ENCODE results near the gene TFEC. TPM values are rescaled to one million over a fixed set of nuclear protein-coding genes. Genes with fewer than 3 reads are reported as not detected.

TFEC gene
- total RNA-seq, 1 donor from 2014 or later: 13.2 TPM

DNA sequence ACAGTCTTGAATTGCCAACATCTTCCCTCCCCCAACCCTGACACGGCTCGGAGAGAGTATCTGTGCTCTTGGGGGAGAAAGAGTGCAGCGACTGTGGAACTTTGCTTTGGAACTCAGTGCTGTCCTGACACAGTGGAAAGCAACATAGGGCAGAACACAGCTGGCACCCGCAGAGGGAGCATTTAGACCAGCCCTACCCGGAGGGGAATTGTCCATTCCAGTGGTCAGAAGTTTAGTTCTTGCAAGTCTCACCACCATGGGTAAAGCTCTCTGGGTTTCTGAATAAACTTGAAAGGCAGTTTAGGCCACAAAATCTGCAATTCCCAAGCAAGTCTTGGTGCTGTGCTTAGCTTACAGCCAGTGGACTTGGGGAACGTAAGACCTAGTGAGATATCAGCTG lies 34.9 kb downstream of the TFEC start:
- no peak for DNase-seq (ENCODE audit: low read depth, low spot score)

DNA sequence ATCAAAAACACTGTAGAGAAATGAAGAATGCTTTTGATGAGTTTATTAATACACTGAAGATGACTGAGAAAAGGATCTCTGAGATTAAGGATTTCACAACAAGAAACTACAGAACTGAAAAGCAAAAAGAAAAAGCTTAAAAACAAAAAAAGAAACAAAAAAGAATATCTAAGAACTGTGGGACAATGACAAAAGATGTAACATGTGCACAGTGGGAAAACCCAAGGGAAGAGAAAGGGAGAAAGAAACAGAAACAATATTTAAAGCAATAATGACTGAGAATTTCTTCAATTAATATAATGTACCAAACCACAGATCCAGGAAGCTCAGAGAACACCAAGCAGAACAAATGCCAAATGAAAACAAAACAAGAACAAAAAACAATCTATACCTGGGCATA lies 42.2 kb downstream of the TFEC start:
- no peak for DNase-seq (ENCODE audit: low read depth, low spot score)

DNA sequence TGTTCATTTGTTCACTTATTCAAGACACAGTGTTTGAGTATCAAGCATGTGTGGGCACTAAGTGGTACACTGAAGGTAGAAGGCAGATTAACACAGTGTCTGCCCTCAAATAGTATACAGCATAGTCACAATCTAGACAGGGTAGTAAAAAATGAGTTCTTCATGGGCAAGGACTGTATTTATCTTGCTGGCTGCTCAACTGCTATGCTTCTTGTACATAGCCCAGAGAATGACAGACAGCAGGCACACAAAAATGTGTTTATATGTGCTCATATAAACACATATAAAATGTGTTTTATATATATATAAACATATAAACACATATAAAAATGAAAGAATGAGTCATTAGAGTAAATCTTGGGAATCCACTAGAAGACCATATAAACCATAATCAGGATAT lies 43.1 kb downstream of the TFEC start:
- no peak for DNase-seq (ENCODE audit: low read depth, low spot score)

DNA sequence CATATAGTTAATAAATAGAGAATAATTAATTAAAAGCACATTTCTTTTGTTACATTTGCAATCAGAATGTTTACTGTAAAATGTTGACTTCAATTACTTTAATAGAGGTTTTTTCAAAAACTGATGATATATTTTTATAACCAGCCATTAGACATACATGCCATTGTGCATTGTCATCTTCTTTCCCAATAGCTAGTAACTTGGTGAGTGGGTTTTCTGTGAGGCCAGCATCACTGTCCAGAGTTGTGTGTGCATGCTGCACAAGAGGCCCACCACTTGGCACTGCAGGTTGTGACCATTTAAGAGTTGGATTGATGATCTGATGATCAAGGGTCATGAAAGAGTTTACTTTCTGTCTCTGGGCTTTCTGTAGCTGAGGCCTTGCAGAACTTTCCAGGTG lies 46.5 kb downstream of the TFEC start:
- DNase-seq (ENCODE audit: low read depth, low spot score): no peak

DNA sequence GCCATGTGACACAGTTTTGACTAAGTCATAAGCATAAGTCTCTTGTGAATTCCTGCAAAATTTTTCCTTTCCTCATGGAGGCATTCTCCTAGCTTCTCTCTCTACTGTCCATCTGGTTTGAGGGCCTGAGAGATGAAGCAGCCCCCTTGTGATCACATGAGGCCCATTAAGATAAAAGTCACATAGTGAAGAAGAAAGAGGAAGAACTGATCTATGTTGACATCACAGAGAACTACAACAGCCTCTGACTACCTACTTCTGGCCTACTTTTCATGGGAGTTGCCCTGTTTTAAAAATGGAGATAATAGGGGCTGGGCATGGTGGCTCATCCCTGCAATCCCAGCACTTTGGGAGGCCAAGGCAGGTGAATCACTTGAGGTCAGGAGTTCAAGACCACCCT lies 50.4 kb downstream of the TFEC start:
- no peak for DNase-seq (ENCODE audit: low read depth, low spot score)

DNA sequence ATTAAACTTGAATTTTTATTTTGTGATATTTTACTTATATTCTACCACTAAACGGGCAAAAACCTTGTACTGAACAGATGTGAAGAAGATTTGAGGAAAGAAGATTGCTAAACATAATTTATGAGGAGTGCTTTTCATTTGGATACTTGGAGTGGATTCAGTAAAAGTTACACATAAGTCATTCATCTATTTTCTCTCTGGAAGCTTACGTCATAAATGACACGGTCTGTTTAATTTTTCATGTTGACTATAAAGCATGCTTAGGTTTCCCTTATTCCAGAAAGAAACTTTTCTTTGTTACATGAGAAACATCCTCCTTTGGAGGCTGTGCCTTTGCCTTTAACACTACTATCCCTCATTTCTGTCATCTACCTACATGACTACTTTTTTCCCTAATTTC lies 53.9 kb downstream of the TFEC start:
- no peak for DNase-seq (ENCODE audit: low read depth, low spot score)

DNA sequence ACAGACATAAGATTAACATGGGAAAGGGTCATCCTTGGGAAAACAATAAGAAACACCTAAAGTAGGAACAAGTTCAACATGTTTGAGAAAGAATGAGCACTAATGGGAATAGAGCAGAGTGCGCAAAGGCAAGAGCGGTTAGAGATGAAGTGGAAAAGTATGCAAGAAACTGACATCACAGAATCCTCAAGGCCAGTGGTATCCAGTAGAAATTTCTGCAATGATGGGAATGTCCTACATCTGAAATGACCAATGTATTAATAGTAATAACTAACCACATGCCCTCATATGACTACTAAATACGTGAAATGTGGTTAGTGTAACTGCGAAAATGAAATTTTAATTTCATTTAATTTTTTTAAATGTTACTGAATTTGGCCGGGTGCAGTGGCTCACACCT lies 54.8 kb downstream of the TFEC start:
- no peak for DNase-seq (ENCODE audit: low read depth, low spot score)

DNA sequence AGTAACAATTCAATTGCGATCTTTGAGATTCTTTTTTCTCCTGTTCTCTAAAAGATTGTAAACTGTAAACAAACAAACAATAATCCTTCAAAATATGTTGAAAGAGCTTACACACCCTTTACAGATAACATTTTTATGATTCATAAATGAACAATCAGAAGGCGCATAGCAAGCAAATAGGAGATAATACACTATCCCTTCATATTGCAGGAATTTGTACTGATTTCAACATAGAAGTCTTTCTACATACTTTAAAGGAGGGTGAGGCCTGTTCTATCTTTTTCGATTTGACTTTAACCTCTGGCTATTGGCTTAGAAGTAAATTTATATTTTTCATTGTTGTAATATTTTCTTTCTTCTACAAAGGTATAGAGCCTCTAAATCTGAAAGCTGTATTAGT lies 57.2 kb downstream of the TFEC start:
- no peak for DNase-seq (ENCODE audit: low read depth, low spot score)

DNA sequence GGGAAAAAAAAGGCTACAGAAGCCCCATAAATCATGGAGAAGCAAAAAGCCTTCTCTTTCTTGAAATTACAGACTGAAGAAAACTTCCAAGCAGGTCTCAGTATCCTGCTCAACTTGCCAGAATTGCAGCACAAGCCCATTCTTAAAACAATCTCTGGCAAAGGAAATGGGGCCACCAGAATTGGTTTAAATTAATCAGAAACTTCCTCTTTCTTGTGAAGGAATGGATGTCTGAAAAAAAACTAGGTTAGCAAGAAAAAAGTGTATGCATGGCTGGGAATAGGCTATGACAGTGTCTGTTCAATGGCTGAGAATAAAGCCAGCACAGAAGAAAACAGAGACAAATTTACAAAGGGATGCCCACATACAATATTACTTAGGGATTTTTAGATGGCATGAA lies 59.1 kb downstream of the TFEC start:
- no peak for DNase-seq (ENCODE audit: low read depth, low spot score)

DNA sequence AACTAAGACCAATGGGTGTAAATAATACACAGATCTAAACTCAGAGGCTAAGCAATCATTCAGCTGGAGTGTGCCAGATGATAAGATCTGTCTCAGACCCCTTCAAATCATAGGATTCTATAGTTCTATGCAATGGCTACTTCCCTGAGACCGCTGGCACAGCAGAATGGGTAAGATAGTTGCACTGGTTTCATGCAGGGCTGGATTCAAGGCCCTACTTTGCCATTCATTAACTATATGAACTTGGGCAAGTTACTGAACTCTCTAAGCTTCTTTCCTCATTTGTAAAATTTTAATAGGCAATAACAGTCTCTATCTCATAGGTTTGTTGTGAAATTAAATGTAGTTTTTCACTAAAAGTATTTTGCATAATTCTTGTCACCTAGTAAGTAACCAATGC lies 62.0 kb downstream of the TFEC start:
- DNase-seq (ENCODE audit: low read depth, low spot score): no peak

DNA sequence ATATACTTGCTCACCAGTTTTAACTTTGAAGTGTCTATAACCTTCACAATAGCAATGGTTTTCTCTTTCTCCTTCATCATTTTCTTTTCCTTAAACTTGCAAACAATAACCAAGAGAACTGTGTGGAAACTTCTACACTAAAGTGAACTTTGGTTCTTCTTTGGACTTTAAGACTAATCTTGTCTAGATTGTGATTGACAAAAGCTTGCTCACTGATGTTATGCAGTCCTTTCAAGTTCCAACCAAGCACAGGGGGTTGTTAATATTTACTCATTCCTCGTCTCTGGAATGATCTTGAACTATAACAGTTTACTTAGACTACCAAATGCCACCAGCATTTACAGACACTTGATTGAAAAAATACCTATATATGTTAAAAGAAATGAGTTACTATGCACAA lies 62.4 kb downstream of the TFEC start:
- no peak for DNase-seq (ENCODE audit: low read depth, low spot score)

DNA sequence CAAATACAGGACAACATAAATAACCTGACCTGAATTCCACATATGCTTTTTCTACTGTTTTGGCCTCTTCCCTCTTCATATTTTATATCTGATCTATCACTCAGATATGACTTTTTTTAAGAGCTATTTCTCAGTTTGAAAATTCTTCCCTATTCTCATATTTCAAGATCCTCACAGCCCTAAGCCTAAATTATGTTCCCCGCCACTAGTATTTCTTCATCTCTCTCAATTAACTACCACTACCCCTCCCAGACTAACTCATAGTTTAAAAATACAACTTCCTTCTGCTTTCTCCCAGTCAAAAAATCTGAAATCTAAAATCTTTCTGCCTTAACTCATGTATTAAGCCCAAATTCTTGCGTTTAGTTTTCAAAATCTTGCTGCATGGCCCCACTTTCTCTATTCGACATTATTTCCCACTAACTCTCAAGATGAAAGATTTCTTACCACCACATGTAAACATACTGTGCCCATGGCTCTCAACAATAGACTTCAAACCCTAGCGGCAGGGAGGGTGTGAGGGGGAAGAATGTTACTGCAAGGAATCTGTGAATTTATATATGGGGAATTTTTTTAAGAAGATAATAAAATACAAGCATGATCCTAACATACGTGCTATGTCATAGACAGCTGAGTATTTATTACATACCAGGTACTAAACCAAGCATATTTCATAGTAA lies 64.6 kb downstream of the TFEC start:
- DNase-seq (ENCODE audit: low read depth, low spot score): no peak

DNA sequence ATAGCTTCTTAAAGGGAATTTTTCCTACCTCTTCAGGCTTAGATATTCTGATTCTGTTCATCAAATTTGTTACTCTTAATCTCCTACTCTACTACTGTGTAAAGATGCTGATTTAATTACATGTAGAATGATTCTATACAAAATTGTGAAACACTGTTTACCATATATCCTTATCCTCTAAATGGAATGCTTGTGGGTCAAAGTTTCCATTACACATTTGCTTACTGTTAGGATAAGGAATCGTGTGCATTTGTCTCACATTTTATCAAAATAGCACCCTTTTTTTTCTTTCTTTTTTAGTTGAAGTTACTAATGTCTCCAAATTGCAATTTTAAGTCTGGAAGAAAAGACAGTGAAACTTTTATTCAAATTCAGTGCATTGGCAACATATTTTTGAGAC lies 65.3 kb downstream of the TFEC start:
- no peak for DNase-seq (ENCODE audit: low read depth, low spot score)

DNA sequence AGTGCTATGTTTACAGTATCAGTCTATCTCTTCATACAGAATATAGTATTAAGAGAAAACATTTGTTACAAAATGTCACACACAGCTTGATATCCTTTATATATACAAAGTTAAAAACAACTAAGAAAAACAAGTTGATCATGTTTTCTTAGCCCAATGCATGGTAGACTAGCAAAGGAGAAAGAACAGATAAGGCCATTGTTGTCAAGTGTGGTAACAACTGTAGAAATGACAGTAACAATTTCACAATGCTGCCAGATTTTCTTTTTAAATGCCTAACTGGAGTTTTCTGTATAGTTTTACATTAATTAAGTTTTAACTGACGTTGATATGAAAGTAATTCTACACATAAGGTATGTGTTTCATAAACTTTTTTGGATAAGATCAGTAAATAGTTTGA lies 65.8 kb downstream of the TFEC start:
- DNase-seq (ENCODE audit: low read depth, low spot score): no peak

DNA sequence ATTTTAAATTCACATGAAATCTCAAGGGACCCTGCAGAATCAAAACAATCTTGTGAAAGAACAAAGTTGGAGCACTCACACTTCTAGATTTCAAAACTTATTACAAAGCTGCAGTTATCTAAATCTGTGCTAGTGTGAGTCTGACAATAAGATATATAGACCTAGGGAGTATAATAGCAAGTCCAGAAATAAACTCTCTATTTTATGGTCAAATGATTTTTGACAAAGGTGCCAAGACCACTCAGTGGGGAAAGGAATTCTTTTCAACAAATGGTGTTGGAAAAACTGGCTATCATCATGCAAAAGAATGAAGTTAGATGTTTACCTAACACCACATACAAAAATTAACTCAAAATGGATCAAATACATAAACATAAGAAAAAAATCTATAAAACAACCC lies 68.2 kb downstream of the TFEC start:
- DNase-seq (ENCODE audit: low read depth, low spot score): no peak

DNA sequence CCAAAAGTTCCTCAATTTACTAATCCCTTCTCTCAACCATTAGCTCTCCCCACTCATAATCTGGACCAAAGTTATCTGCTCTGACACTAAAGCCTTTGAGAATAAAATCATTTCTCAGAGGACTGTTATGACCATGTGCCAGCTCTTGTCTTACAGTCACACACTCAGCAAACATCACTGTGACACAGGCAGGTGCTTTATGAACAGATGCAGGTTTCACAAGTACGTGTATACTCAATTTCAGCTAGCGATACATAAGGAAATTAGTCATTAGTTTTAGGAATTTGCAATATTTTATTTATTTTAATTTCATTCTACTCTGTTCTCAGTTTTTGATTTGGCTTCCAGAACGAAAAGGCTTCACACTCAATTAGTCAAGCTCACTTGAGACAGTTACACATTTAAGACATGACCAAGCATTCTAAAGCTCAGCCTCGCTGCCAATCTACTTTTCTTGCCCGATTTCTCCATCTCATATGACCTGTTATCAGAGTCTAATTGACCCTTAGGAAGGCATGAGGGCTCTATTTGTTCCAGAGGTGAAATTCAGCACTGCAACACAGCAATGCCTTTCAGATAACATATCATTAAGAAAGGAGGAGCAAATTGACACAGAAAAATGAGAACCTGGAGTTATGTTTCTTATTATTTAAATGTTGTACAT lies 76.8 kb downstream of the TFEC start:
- no peak for DNase-seq (ENCODE audit: low read depth, low spot score)

DNA sequence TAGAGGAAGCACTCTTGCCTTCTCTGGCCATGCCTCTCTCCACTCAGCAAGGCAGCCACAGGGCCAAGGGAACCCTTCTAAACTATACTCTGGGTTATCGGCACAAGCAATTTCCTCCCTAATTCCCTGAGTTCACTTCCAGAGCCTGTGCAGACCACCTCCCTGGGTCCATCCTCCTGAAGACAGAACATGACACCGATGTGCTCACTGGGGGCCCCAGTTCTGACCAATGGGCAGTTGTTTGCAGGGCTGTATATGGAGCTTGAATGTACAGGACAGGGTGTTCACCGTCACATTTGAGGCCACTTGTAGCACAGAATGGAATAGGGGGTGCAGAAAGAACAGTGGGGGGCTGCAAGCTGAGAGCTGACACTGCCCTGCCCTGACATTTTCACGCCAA lies 77.7 kb downstream of the TFEC start:
- DNase-seq (ENCODE audit: low read depth, low spot score): no peak

DNA sequence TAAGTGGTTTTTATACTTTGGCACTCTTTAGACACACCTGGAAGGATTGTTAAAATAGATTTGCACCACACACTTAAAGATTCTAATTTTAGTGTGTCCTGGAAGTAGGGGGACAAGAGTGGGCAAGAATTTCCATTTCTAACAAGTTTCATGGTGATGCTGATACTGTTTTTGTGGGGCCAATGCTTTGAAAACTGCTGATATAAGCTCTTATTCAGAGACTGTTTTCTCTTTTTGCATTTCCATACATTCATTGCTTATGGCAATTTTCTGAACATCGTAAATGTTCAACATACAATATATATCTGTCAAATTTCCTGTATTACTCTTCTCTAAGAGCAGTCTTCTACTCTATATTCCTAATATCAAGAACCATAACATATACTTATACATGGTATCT lies 79.0 kb downstream of the TFEC start:
- no peak for DNase-seq (ENCODE audit: low read depth, low spot score)

DNA sequence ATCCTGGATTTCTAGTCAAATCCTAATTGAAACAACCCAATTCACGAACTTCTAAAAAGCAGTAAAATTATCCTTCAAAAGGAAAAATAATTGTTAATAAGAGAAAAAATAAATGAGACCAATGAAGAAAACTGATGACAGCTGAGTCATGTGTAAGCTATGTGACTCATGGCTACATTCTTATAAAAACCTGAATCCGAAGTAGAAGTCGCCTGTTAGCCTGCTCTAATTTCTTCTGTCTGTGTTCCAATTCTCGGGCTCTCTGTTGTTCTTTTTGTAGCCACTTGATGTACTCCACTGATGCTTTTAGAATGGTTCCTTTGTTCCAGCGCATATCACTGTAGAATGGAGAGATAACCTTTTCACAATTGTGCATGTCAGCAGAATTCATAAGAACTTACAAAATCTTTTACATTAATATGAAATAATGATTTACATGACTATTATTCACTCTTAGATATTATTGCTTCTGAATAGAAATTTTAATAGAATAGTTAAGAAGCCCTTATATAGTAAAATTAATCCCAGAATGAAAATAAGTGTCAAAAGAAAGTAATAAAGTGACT lies 88.8 kb downstream of the TFEC start:
- DNase-seq (ENCODE audit: low read depth, low spot score): peak; percentile 22

DNA sequence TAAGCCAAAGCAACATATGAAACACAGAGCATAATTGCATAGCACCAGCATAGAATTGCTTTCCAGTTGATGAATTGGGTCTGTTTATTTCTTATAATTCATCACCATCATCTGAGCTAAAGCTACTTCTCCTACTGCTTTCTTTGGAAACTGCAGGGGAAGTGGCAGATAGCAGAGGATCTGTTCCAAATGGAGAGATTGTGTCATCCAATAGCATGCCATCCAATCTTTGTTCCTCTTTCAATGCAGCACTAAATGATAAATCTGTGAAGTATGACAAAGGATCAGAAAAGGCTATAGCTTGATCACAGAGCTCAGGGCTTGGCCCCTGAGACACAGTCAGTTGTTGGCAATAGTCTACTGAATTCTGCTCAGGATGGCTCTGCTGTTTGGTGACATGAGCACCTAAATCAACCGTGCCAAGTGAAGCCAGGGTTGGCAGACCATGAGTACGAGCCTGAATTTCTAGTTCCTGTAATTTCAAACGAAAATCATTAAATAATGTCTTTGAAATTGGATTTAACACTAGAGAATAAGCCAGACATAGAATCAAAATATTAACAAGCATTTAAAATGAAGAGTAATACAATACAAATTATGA lies 90.0 kb downstream of the TFEC start:
- no peak for DNase-seq (ENCODE audit: low read depth, low spot score)

DNA sequence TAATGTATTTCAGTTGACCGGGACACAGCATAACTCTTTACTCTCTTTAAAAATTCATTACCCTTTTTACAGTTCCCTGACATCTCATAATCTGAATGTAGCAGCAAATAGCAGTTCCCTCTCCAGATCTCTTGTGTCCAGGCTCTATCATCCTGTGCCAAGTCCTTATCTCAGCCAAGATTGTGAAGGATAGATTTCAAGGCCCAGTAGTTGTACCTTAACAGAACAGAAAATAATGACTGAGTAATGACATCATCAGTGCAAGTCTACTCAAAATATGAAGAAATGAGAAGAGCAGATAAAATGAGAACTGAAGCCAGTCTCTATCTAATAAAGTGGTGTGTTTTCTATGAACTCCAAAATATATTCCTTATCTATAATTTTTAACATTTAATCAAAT lies 92.6 kb downstream of the TFEC start:
- no peak for DNase-seq (ENCODE audit: low read depth, low spot score)

DNA sequence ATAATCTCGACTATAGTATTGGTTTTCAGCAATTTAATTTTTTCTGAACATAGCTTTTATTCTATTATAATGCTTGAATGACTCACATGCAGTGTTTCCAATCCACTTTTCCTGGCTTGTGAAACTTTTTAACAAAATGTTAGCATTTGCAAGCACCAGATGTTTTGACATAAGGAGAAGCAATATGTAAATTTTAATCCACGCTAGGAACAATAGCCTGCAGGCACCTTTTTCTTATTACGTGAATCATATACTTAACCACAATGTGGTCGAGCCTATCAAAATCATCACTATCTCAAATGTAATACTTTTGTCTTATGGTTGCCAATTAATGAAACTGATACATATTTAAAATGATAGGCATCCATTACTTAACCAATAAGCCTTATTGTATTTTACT lies 97.1 kb downstream of the TFEC start:
- DNase-seq (ENCODE audit: low read depth, low spot score): no peak

DNA sequence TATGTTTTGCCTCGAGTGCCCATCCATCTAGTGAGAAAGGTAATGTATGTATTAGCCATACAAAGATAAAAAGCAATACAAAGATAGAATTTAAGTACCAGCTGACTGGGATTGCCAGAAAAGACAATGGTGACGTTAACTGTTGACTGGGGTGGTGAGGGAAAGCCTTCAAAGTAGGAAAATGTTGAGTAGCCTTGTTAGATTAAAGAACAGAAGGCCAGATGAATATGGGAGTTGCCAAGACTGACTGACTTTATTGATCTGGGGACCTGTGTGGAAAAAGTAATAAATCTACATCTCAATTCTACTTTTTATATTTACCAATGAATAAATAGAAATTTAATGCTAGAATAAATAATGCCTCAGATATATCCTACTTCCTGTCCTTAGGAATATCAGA lies 97.7 kb downstream of the TFEC start:
- no peak for DNase-seq (ENCODE audit: low read depth, low spot score)

Measured in pulmonary artery endothelial cell (primary cell).